K562 (cell line): ENCODE results near the gene SCAMP2. TPM values are rescaled to one million over a fixed set of nuclear protein-coding genes. Genes with fewer than 3 reads are reported as not detected.
A peak's percentile ranks its signal among the peaks of the same experiment; 100 is the strongest.

Experiments
- CSDE1 ChIP-seq, 2 experiments: fragments of 450-650 bp; IDR thresholded peaks; 2 replicates each; pipeline ENCODE4 v1.6.1; 2016; ENCODE audit warnings: mild to moderate bottlenecking in 1 of 2
- DNMT1 ChIP-seq: fragments of 450-650 bp; IDR thresholded peaks from 2 replicates; pipeline ENCODE4 v1.6.1; 2016; ENCODE audit warnings: antibody characterized with exemption, mild to moderate bottlenecking
- HCFC1 ChIP-seq: IDR thresholded peaks from 2 replicates; pipeline ENCODE4 v1.6.1; 2012; ENCODE audit warnings: low read depth, low read length, improper control_type of control experiment
- JUND ChIP-seq, 2 experiments: IDR thresholded peaks; 2 replicates in 1 of 2; 3 replicates in 1 of 2; pipeline ENCODE4 v1.6.1; 2011; ENCODE audit warnings: borderline replicate concordance in 2 of 2, low read depth in 2 of 2, low read length in 2 of 2, improper control_type of control experiment in 1 of 2, missing biosample characterization in 1 of 2, missing genetic modification characterization in 1 of 2, missing genetic modification reagents in 1 of 2
- KDM5B ChIP-seq: fragments of 200-600 bp; sonication (generic); IDR thresholded peaks from 2 replicates; pipeline ENCODE4 v1.6.1; 2012; ENCODE audit warnings: low read depth, mild to moderate bottlenecking, moderate library complexity, low read length, control low read depth, inconsistent platforms; ENCODE audit not compliant: insufficient replicate concordance
- PML ChIP-seq: IDR thresholded peaks from 2 replicates; pipeline ENCODE4 v1.6.1; 2012; ENCODE audit warnings: low read length, inconsistent platforms
- SMARCA5 ChIP-seq: fragments of 450-650 bp; IDR thresholded peaks from 2 replicates; pipeline ENCODE4 v1.6.1; 2016
- TCF3 ChIP-seq: sonication (generic); formaldehyde crosslinking; IDR thresholded peaks from 2 replicates; pipeline ENCODE4 v1.4.0; 2020; ENCODE audit warnings: mild to moderate bottlenecking, missing genetic modification reagents
- TOE1 ChIP-seq, 2 experiments: fragments of 450-650 bp in 1 of 2; sonication (generic) in 1 of 2; formaldehyde crosslinking in 1 of 2; IDR thresholded peaks; 2 replicates each; pipeline versions ENCODE4 v1.7.1 to v1.8.0; 2016 to 2022; ENCODE audit warnings: borderline replicate concordance in 2 of 2, mild to moderate bottlenecking in 2 of 2, antibody characterized with exemption in 1 of 2, inconsistent platforms in 1 of 2, low read depth in 1 of 2, missing genetic modification reagents in 1 of 2, moderate library complexity in 1 of 2
- ZBTB17 ChIP-seq: fragments of 450-650 bp; formaldehyde crosslinking; IDR thresholded peaks from 2 replicates; pipeline ENCODE4 v1.4.0; 2020; ENCODE audit warnings: mild to moderate bottlenecking
- polyA plus RNA-seq, 8 experiments: library from polyadenylated mRNA; depleted of rRNA in 4 of 8; stranded (reverse) in 5 of 8; unstranded in 3 of 8; fragments of >200 nt; fragmentation: Nextera tagmentation in 2 of 8; fragmentation: Illumina TruSeq in 1 of 8; extraction: Ambion mirVana in 2 of 8; extraction: Trizol in 1 of 8; gene quantifications; 2 replicates each; pipeline versions ENCODE4 v1.2.1 to v1.2.3, GENCODE V29; 2011 to 2014; ENCODE audit warnings: inconsistent platforms in 1 of 8, missing spikeins in 1 of 8
- total RNA-seq, 7 experiments: library from RNA; depleted of rRNA in 6 of 7; stranded (reverse); fragments of >200 nt in 6 of 7; fragmentation: Illumina TruSeq in 2 of 7; extraction: Trizol in 2 of 7; gene quantifications; 2 replicates each; pipeline versions ENCODE4 v1.2.1 to v1.2.3, GENCODE V29; 2011 to 2021; ENCODE audit warnings: low replicate concordance in 1 of 7
- TF ChIP-seq, protein P1 (sequence below), 2 experiments: IDR thresholded peaks; 2 replicates each; pipeline ENCODE4 v1.6.1; 2011; ENCODE audit warnings: borderline replicate concordance in 1 of 2, control low read depth in 1 of 2, low read depth in 1 of 2, low read length in 1 of 2, mild to moderate bottlenecking in 1 of 2, mixed read lengths in 1 of 2, moderate library complexity in 1 of 2; ENCODE audit not compliant: insufficient read depth in 1 of 2, insufficient read length in 1 of 2, poor library complexity in 1 of 2, severe bottlenecking in 1 of 2; ENCODE audit errors: extremely low read depth in 1 of 2
- TF ChIP-seq, protein P2 (sequence below): fragments of 250-450 bp; sonication (Bioruptor Pico); IDR thresholded peaks from 2 replicates; pipeline ENCODE4 v1.4.0; 2020

SCAMP2 gene
- total and polyA plus RNA-seq, 9 of the 15 experiments (the other 6 are each of a cell fraction or from before 2014, with no cell fraction given): 5.9 to 61.1 (median 20.1) TPM

DNA sequence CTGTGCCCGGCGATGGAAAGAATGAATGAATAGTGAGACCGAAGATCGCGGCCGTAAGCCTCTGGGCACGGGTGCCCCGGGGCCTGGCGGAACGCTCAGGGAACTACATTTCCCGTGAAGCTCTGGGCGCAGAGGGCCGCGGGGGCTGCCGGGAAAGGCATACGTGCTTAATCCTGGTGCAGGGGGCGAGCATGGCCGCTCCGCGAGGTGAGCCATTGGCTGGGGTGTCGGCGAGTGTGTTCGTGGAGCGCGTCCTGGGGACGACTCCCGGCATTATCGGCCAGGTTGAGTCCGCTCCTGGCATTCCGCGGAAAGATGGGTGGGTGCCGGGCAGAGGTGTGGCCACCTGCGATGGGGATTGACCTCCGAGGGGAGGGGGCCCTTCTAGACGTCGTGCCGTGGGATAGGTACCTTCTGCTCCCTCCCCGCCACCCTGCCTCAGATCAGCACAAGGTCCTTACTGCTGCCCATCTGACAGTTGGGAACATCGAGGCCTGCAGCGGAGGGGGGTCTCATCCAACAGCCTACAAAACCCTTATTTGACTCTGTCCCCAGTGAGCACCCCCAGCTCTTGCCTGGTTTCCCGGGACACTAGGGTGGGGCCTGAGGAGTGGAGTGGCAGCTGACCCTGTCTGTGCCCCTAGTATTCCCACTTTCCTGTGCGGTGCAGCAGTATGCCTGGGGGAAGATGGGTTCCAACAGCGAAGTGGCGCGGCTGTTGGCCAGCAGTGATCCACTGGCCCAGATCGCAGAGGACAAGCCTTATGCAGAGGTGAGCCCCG, 16.9 kb upstream of the SCAMP2 start, which contains the start of gene MPI (continued):
- TF ChIP-seq CSDE1 (IDR thresholded peaks at IDR 0.05) (peak in 1 of 2 experiments; percentile 78; a peak in 2 of 4 replicates), PML (peak; percentile 61; the same call in 1 of the 2 replicates), TOE1 (IDR thresholded peaks at IDR 0.05; ENCODE audit: borderline replicate concordance) (0 out of 2 replicates have a peak, but pooled peaks have one; percentile 35), TOE1 (CRISPR knock-in tag; IDR thresholded peaks at IDR 0.05; ENCODE audit: borderline replicate concordance, low read depth) (no peak), JUND (IDR thresholded peaks at IDR 0.05; ENCODE audit: borderline replicate concordance, low read depth, low read length) (peak; percentile 16; the same call in 1 of the 2 replicates), JUND (tag; IDR thresholded peaks at IDR 0.05; ENCODE audit: borderline replicate concordance, low read depth, low read length) (no peak), HCFC1 (peak; percentile 95), KDM5B (peak; percentile 99), SMARCA5 (0 out of 2 replicates have a peak, but pooled peaks have one; percentile 47), DNMT1 (no peak), TCF3 (CRISPR knock-in tag) (no peak), ZBTB17 (CRISPR knock-in tag) (peak; percentile 26; the same call in 1 of the 2 replicates)
- TF ChIP-seq, protein P1, sequence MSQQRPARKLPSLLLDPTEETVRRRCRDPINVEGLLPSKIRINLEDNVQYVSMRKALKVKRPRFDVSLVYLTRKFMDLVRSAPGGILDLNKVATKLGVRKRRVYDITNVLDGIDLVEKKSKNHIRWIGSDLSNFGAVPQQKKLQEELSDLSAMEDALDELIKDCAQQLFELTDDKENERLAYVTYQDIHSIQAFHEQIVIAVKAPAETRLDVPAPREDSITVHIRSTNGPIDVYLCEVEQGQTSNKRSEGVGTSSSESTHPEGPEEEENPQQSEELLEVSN (IDR thresholded peaks at IDR 0.05; ENCODE audit: borderline replicate concordance in 1 of 2, extremely low read depth in 1 of 2, insufficient read depth in 1 of 2, insufficient read length in 1 of 2, low read depth in 1 of 2, low read length in 1 of 2, poor library complexity in 1 of 2, severe bottlenecking in 1 of 2): peak; percentile 26 to 49
- TF ChIP-seq, protein P2, sequence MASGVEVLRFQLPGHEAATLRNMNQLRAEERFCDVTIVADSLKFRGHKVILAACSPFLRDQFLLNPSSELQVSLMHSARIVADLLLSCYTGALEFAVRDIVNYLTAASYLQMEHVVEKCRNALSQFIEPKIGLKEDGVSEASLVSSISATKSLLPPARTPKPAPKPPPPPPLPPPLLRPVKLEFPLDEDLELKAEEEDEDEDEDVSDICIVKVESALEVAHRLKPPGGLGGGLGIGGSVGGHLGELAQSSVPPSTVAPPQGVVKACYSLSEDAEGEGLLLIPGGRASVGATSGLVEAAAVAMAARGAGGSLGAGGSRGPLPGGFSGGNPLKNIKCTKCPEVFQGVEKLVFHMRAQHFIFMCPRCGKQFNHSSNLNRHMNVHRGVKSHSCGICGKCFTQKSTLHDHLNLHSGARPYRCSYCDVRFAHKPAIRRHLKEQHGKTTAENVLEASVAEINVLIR (CRISPR knock-in tag): peak; percentile 69; the same call in 1 of the 2 replicates
